ENCODE results near the gene ZFYVE28. TPM values are rescaled to one million over a fixed set of nuclear protein-coding genes. Genes with fewer than 3 reads are reported as not detected.
"Not testable (repeated sequence)": the region's sequence is repeated elsewhere in the genome, so short reads cannot be mapped to it uniquely, and the experiment has no call there.

The ZFYVE28 gene
- total and polyA plus RNA-seq, 4 donors, result 7.0 to 25.9 (median 12.5) TPM

DNA sequence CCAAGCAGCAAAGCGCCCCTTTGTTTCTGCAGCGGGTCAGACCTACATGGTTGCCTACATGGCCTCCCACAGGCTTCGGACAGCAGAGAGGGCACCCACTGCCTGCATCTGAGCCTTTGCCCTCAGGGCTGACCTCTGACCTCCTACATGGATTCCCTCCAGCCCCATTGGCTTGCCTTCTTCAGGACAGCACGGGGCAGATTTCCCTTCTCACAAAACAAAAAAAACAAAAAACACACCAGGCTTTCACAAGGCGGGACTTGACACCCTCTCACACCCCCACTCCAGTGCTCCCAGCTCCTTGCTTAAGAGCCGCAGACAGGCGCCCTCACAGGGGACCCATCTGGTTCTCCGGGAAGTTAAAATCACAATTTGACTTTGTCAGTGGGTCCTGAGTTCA is 32.9 kb downstream of the ZFYVE28 start:
- Histone ChIP-seq H3K4me3 (ENCODE audit: low read length in 2 of 2) (no peak overlapping the region), H3K27me3 (ENCODE audit: control insufficient read depth in 1 of 2, insufficient read depth in 2 of 2, low read length in 1 of 2) (no peaks in the 10 kb centered on the region), H3K9me3 (ENCODE audit: control insufficient read depth, low read length) (no peaks in the 10 kb centered on the region), H3K4me1 (ENCODE audit: control insufficient read depth in 1 of 2, insufficient read depth in 2 of 2, low read length in 2 of 2) (no peaks in the 10 kb centered on the region), H3K27ac (ENCODE audit: low read depth in 1 of 2, low read length in 2 of 2) (no peak overlapping the region), H3K36me3 (ENCODE audit: control insufficient read depth in 1 of 2, insufficient read depth in 2 of 2, low read length in 1 of 2) (no peaks in the 10 kb centered on the region)
- DNase-seq (no peak), ATAC-seq (ENCODE audit: low FRiP score) (no peak)
- 91 to 93% methylated on average over 8 of the region's 8 CpGs for WGBS, 2 donors
- intact Hi-C loops (cut with DNase I), result no loop called here

DNA sequence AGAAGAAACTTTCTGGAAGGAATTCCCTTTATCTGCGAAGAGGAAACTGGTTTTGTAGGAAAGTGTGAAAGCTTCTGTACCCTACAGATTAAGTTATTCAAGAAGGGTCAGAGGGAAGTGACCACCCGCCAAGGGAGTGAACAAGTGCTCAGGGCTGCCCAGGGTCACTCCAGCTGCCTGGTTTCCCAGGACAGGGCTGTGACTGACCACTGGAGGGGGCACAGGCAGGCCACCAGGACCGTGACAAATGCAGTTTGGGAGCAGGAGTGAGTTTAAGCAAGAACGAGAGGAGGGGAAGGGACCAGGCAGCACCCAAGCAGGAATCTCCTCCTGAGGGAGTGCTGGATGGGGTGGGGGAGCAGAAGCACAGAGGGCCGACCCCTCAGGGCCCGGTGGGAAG is 34.2 kb downstream of the ZFYVE28 start:
- Histone ChIP-seq H3K4me3 (ENCODE audit: low read length in 2 of 2) (no peak overlapping the region), H3K9me3 (ENCODE audit: control insufficient read depth, low read length) (no peaks in the 10 kb centered on the region), H3K27me3 (ENCODE audit: control insufficient read depth in 1 of 2, insufficient read depth in 2 of 2, low read length in 1 of 2) (no peaks in the 10 kb centered on the region), H3K4me1 (ENCODE audit: control insufficient read depth in 1 of 2, insufficient read depth in 2 of 2, low read length in 2 of 2) (no peaks in the 10 kb centered on the region), H3K36me3 (ENCODE audit: control insufficient read depth in 1 of 2, insufficient read depth in 2 of 2, low read length in 1 of 2) (no peaks in the 10 kb centered on the region), H3K27ac (ENCODE audit: low read depth in 1 of 2, low read length in 2 of 2) (no peak overlapping the region)
- DNase-seq (no peak), ATAC-seq (ENCODE audit: low FRiP score) (no peak)
- 84 to 85% methylated on average over 6 of the region's 6 CpGs for WGBS, 2 donors
- intact Hi-C loops (cut with DNase I), result no loop called here

GRCh38 chr4:2383760-2384159 is 34.7 kb downstream of the ZFYVE28 start:
- Histone ChIP-seq H3K4me3 (ENCODE audit: low read length in 2 of 2) (no peak overlapping the region), H3K36me3 (ENCODE audit: control insufficient read depth in 1 of 2, insufficient read depth in 2 of 2, low read length in 1 of 2) (no peaks in the 10 kb centered on the region), H3K27ac (ENCODE audit: low read depth in 1 of 2, low read length in 2 of 2) (no peak overlapping the region), H3K9me3 (ENCODE audit: control insufficient read depth, low read length) (no peaks in the 10 kb centered on the region), H3K4me1 (ENCODE audit: control insufficient read depth in 1 of 2, insufficient read depth in 2 of 2, low read length in 2 of 2) (no peaks in the 10 kb centered on the region), H3K27me3 (ENCODE audit: control insufficient read depth in 1 of 2, insufficient read depth in 2 of 2, low read length in 1 of 2) (no peaks in the 10 kb centered on the region)
- DNase-seq (no peak), ATAC-seq (ENCODE audit: low FRiP score) (no peak)
- intact Hi-C loops (cut with DNase I), result no loop called here
- WGBS, 2 donors, result 93 to 95% methylated on average over 5 of the region's 5 CpGs

GRCh38 chr4:2383220-2383631 is 35.2 kb downstream of the ZFYVE28 start:
- H3K27ac ChIP-seq (ENCODE audit: low read depth in 1 of 2, low read length in 2 of 2); H3K4me1 ChIP-seq (ENCODE audit: control insufficient read depth in 1 of 2, insufficient read depth in 2 of 2, low read length in 2 of 2); H3K9me3 ChIP-seq (ENCODE audit: control insufficient read depth, low read length); ATAC-seq (ENCODE audit: low FRiP score); intact Hi-C loops (cut with DNase I); H3K27me3 ChIP-seq (ENCODE audit: control insufficient read depth in 1 of 2, insufficient read depth in 2 of 2, low read length in 1 of 2); H3K4me3 ChIP-seq (ENCODE audit: low read length in 2 of 2); H3K36me3 ChIP-seq (ENCODE audit: control insufficient read depth in 1 of 2, insufficient read depth in 2 of 2, low read length in 1 of 2); DNase-seq: not testable (repeated sequence)
- 93 to 95% methylated on average over 8 of the region's 8 CpGs for WGBS, 2 donors

DNA sequence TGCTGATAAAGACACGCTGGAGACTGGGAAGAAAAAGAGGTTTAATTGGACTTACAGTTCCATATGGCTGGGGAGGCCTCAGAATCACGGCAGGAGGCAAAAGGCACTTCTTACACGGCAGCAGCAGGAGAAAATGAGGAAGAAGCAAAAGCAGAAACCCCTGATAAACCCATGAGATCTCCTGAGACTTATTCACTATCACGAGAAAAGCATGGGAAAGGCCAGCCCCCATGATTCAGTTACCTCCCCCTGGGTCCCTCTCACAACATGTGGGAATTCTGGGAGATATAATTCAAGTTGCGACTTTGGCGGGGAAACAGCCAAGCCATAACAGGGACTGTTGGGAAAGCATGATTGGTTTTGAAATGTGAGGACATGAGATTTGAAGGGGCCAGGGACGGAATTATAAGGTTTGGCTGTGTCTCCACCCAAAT is 35.7 kb downstream of the ZFYVE28 start:
- ATAC-seq (ENCODE audit: low FRiP score); H3K36me3 ChIP-seq (ENCODE audit: control insufficient read depth in 1 of 2, insufficient read depth in 2 of 2, low read length in 1 of 2); H3K27ac ChIP-seq (ENCODE audit: low read depth in 1 of 2, low read length in 2 of 2); H3K4me1 ChIP-seq (ENCODE audit: control insufficient read depth in 1 of 2, insufficient read depth in 2 of 2, low read length in 2 of 2); intact Hi-C loops (cut with DNase I); H3K9me3 ChIP-seq (ENCODE audit: control insufficient read depth, low read length); DNase-seq; H3K27me3 ChIP-seq (ENCODE audit: control insufficient read depth in 1 of 2, insufficient read depth in 2 of 2, low read length in 1 of 2); H3K4me3 ChIP-seq (ENCODE audit: low read length in 2 of 2): not testable (repeated sequence)
- 52 to 70% methylated on average over 7 of the region's 7 CpGs for WGBS, 2 donors

DNA sequence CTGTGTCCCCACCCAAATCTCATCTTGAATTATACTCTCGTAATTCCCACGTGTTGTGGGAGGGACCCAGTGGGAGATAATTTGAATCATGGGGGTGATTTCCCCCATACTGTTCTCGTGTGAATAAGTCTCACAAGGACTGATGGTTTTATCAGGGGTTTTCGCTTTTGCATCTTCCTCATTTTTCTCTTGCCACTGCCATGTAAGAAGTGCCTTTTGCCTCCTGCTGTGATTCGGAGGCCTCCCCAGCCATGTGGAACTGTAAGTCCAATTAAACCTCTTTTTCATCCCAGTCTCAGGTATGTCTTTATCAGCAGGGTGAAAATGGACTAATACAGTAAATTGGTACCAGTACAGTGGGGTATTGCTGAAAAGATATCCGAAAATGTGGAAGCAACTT is 37.9 kb downstream of the ZFYVE28 start:
- ATAC-seq (ENCODE audit: low FRiP score); H3K9me3 ChIP-seq (ENCODE audit: control insufficient read depth, low read length); H3K27ac ChIP-seq (ENCODE audit: low read depth in 1 of 2, low read length in 2 of 2); H3K27me3 ChIP-seq (ENCODE audit: control insufficient read depth in 1 of 2, insufficient read depth in 2 of 2, low read length in 1 of 2); intact Hi-C loops (cut with DNase I); H3K4me1 ChIP-seq (ENCODE audit: control insufficient read depth in 1 of 2, insufficient read depth in 2 of 2, low read length in 2 of 2); H3K4me3 ChIP-seq (ENCODE audit: low read length in 2 of 2); H3K36me3 ChIP-seq (ENCODE audit: control insufficient read depth in 1 of 2, insufficient read depth in 2 of 2, low read length in 1 of 2); DNase-seq: not testable (repeated sequence)
- WGBS, 2 donors, result 76 to 85% methylated on average over 6 of the region's 6 CpGs

DNA sequence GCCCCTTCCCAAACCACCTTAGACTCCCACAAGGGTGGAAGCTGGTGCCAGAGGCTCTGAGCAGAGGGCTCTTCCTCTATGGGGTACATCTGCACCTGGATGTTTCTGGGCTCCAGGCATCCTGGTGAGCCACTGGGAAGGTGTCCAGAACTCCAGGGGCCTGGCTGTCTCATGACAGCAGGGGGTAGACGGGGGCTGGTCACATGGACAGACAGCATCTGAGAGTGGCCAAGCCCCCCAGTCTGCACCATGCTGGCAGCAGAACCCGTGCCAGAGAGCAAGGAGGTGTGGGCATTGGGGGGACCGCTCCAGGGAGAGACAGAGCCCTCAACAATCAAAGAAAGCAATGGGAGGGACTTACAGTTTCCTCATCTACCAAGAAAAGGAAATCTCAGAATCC is 39.5 kb downstream of the ZFYVE28 start:
- H3K36me3 ChIP-seq (ENCODE audit: control insufficient read depth in 1 of 2, insufficient read depth in 2 of 2, low read length in 1 of 2), result no peaks in the 10 kb centered on the region
- H3K9me3 ChIP-seq (ENCODE audit: control insufficient read depth, low read length), result no peaks in the 10 kb centered on the region
- intact Hi-C loops (cut with DNase I), result no loop called here
- 70 to 86% methylated on average over 3 of the region's 3 CpGs for WGBS, 2 donors
- DNase-seq, result no peak
- no peaks in the 10 kb centered on the region for H3K27me3 ChIP-seq (ENCODE audit: control insufficient read depth in 1 of 2, insufficient read depth in 2 of 2, low read length in 1 of 2)
- H3K4me3 ChIP-seq (ENCODE audit: low read length in 2 of 2), result no peak overlapping the region
- no peak overlapping the region for H3K27ac ChIP-seq (ENCODE audit: low read depth in 1 of 2, low read length in 2 of 2)
- H3K4me1 ChIP-seq (ENCODE audit: control insufficient read depth in 1 of 2, insufficient read depth in 2 of 2, low read length in 2 of 2), result no peaks in the 10 kb centered on the region
- no peak for ATAC-seq (ENCODE audit: low FRiP score)

GRCh38 chr4:2378401-2378800 is 40.0 kb downstream of the ZFYVE28 start:
- no peak for ATAC-seq (ENCODE audit: low FRiP score)
- no peaks in the 10 kb centered on the region for H3K36me3 ChIP-seq (ENCODE audit: control insufficient read depth in 1 of 2, insufficient read depth in 2 of 2, low read length in 1 of 2)
- no peaks in the 10 kb centered on the region for H3K9me3 ChIP-seq (ENCODE audit: control insufficient read depth, low read length)
- intact Hi-C loops (cut with DNase I), result no loop called here
- H3K27me3 ChIP-seq (ENCODE audit: control insufficient read depth in 1 of 2, insufficient read depth in 2 of 2, low read length in 1 of 2), result no peaks in the 10 kb centered on the region
- WGBS, 2 donors, result 69 to 70% methylated on average over 5 of the region's 5 CpGs
- no peak overlapping the region for H3K4me3 ChIP-seq (ENCODE audit: low read length in 2 of 2)
- DNase-seq, result no peak
- no peak overlapping the region for H3K27ac ChIP-seq (ENCODE audit: low read depth in 1 of 2, low read length in 2 of 2)
- H3K4me1 ChIP-seq (ENCODE audit: control insufficient read depth in 1 of 2, insufficient read depth in 2 of 2, low read length in 2 of 2), result no peaks in the 10 kb centered on the region

DNA sequence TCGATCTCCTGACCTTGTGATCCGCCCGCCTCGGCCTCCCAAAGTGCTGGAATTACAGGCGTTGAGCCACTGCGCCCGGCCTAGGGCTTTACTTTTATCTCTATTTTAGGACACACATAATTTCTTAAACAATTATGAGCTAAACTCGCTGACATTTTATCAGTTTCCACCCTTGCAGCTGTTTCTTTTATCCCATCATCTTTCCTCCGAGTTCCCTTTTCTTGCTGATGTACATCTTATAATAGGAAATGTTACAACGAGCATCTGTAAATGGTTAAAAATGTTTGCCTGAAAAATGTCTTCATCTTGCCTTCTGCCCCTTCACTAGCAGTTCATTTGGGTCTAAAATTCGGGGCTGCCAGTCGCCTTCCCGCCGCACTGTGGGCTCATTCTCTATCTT is 41.2 kb downstream of the ZFYVE28 start:
- Histone ChIP-seq H3K4me3 (ENCODE audit: low read length in 2 of 2) (no peak overlapping the region), H3K9me3 (ENCODE audit: control insufficient read depth, low read length) (no peaks in the 10 kb centered on the region), H3K4me1 (ENCODE audit: control insufficient read depth in 1 of 2, insufficient read depth in 2 of 2, low read length in 2 of 2) (no peaks in the 10 kb centered on the region), H3K27ac (ENCODE audit: low read depth in 1 of 2, low read length in 2 of 2) (no peak overlapping the region), H3K36me3 (ENCODE audit: control insufficient read depth in 1 of 2, insufficient read depth in 2 of 2, low read length in 1 of 2) (no peaks in the 10 kb centered on the region), H3K27me3 (ENCODE audit: control insufficient read depth in 1 of 2, insufficient read depth in 2 of 2, low read length in 1 of 2) (no peaks in the 10 kb centered on the region)
- 84 to 88% methylated on average over 13 to 14 of the region's 14 CpGs for WGBS, 2 donors
- intact Hi-C loops (cut with DNase I), result no loop called here
- ATAC-seq (ENCODE audit: low FRiP score) (no peak), DNase-seq (no peak)
